NCI-H2107 (cell line): ENCODE measurements around the gene VPS8.

ENCODE experiments used
- DNase-seq: peaks from one replicate; lab custom pipeline; 2025; lab: John Stamatoyannopoulos, UW

VPS8 gene, protein sequence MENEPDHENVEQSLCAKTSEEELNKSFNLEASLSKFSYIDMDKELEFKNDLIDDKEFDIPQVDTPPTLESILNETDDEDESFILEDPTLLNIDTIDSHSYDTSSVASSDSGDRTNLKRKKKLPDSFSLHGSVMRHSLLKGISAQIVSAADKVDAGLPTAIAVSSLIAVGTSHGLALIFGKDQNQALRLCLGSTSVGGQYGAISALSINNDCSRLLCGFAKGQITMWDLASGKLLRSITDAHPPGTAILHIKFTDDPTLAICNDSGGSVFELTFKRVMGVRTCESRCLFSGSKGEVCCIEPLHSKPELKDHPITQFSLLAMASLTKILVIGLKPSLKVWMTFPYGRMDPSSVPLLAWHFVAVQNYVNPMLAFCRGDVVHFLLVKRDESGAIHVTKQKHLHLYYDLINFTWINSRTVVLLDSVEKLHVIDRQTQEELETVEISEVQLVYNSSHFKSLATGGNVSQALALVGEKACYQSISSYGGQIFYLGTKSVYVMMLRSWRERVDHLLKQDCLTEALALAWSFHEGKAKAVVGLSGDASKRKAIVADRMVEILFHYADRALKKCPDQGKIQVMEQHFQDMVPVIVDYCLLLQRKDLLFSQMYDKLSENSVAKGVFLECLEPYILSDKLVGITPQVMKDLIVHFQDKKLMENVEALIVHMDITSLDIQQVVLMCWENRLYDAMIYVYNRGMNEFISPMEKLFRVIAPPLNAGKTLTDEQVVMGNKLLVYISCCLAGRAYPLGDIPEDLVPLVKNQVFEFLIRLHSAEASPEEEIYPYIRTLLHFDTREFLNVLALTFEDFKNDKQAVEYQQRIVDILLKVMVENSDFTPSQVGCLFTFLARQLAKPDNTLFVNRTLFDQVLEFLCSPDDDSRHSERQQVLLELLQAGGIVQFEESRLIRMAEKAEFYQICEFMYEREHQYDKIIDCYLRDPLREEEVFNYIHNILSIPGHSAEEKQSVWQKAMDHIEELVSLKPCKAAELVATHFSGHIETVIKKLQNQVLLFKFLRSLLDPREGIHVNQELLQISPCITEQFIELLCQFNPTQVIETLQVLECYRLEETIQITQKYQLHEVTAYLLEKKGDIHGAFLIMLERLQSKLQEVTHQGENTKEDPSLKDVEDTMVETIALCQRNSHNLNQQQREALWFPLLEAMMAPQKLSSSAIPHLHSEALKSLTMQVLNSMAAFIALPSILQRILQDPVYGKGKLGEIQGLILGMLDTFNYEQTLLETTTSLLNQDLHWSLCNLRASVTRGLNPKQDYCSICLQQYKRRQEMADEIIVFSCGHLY (N-terminal part only)

DNA sequence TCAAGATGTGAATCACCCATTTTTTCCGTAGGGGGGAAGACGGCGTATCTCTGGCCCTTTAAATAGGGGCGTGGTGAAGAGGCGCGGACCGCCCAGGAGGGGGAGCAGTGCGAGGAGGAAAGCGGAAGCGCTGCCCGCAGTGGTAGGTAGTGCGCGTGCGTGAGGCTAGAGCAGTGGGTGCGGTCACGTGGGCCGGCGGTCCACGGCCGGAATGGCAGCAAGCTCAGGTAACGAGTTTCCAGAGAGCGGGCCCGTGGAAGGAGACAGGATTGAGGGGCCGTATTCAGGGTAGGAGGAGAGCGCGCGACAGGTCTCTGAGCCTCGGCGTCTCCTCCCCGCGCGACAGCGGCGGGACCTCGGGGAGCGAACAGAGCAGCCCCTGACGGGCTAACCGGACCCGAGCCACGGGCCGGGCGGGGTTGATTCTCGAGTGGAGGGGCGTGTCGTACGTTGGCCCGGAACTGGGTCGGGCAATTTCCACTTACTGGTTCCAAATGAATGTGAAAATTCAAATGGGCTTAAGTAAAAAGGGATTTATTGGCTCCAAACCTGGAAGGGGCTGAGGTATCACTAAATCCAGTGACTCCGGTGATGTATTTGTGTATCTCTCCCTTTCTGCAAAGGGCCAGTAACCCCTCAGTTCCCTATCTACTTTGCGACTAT, at the start of gene VPS8:
Gene VPS8 (plus strand): TSS at position 168 of the 663 bp plus-strand sequence. CDS start 12,467 bp downstream, outside the sequence.
- DNase-seq = peak; percentile 97

GRCh38 chr3:184764191-184764590, 47.8 kb upstream of the VPS8 start:
- no peak for DNase-seq

DNA sequence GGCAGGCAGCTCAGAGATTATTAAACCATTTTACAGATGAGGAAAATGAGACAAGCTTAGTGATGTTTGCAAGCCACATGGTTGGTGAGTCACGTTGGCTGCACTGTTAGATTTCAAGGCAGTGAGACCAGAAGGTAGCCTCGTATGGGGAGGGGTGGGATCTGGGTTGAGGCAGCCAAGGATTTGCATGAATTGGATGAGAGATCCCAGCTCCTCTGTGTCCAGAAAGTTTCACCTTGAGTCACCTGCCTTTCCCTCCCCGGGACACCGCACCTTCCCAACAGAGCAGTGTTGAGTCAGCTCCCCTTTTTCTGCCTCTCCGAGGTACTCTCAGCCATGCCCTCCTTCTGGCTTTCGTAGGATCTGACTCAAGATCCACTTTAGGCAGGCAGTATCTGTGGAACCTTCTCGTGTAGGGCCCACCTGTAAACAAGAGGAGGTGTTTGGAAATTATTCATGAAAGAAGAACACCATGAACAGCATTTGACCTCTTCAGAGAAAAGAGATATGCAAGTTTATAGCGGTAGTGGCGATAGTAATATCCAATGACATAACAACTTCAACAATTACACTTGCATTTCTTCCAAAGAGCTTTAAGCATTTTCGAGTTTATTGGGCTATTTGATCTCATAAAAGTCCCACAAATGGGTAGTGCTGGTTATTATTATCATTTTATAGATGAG, 46.8 kb upstream of the VPS8 start:
- DNase-seq = no peak

GRCh38 chr3:184765730-184766074, 46.3 kb upstream of the VPS8 start:
- no peak for DNase-seq

DNA sequence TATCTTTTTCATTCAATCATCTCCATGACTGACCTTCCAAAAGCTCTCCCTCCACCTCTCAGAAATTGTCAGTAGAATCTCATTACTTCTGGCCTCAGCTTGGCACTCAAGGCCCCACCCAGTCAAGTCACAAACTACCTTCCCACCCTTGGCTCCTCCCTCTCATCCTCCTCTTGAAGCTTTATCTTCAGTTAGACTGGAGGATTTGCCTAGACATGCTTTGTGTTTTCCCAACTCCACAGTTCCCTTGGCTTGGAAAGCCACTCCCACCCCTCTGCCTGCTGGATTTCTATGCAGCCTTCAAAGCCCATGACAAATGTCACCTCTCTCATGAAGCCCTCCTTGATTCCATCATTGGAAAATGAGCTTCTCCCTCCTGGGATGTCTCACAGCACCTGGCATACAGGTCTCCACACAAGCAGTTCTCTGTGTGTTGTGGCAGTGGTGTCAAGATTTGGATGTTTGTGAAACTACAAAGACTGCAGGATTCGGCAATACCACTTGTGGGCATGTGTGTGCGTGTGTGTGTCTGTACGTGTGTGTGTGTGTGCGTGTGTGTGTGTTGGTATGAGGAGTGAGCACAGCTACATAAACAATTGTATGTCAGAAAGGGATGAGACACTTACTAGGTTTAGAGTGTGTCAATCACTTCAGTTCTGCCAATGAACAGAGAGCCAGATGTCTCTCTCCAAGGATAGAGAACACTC, 45.3 kb upstream of the VPS8 start:
- no peak for DNase-seq

DNA sequence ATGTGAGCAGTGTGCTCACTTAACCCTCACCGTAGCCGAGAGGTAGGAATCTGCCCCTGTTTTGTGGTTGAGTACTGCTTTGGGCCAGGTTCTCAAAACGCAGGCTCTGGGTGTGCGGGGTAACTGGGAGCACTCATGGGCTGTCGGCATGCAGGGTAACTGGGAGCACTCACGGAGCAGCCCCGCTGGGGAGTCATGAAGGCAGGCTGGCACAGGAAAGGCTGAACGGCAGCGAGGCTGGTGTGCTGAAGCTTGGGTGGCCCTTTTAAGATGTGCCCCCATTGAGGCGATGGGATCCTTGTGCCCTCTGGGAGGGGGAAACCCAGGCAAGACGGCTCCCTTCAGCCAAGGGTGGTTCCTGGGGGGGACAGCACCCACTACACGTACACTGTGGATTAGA, 44.6 kb upstream of the VPS8 start:
- no peak for DNase-seq

GRCh38 chr3:184769382-184770170, 42.4 kb upstream of the VPS8 start:
- DNase-seq = no peak

DNA sequence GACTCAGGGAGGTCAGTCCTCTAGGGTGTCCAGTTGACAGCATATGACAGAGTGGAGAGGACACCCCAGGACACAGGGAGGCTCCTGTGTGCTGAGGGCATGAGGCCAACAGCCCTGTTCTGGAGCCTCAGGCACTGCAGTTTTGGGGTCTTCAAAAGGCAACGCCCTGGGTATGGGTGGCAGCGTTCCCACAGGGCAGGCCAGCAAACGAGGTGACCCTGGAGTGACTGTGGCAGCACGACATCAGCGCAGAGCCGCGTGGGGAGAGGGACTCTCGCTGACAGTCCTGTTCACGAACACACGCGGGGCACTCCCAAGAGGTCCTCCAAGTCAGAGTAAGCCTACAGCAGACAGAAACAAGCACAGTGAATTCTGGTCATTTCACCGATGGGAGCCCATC, 41.4 kb upstream of the VPS8 start:
- DNase-seq = no peak

DNA sequence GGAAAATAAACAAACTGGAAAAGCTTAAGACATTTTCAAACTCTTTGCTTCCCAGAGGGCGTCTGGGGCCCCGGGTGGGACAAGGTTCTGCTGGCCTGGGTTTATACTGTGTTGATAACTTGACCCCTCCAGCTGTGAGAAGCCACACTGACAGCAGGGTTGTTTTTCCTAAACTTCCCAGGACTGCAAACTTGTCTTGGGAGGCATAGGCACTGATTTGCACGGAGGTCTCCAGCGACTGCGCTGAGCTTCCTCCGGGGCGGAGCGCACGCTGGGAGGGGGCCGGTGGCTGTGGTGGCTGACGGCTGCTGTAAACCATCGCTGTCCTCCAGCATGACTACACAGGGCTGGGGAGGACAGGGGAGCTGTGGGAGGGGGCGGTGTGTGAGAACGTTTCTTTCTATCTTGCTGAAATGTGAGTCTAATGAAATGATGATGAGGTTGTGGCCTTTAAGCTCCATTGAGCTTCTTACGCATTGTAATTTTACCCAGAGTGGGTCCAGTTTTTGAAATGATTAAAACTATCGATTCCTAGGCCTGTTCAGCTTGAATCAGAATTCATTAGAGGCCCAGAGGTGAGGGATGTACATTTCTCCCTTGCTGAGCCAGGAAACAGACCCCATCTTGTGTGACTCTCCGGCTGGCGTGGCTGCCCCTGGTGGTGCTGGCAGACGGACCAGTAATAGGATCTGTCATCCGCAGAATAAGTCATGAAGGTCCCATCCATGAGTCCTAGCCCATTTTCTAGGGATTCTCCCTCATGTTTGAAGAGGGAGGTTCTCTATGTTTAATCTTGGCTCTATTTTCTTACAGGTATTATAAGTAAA, 40.5 kb upstream of the VPS8 start:
- no peak for DNase-seq

- DNase-seq = no peak
Measured at GRCh38 chr3:184772667-184773272, 39.2 kb upstream of the VPS8 start.

- no peak for DNase-seq
Measured at GRCh38 chr3:184773283-184774186, 38.4 kb upstream of the VPS8 start.

- no peak for DNase-seq
Measured at GRCh38 chr3:184776916-184777315, 35.0 kb upstream of the VPS8 start.

GRCh38 chr3:184777566-184778356, 34.2 kb upstream of the VPS8 start:
- peak; percentile 87 for DNase-seq

DNA sequence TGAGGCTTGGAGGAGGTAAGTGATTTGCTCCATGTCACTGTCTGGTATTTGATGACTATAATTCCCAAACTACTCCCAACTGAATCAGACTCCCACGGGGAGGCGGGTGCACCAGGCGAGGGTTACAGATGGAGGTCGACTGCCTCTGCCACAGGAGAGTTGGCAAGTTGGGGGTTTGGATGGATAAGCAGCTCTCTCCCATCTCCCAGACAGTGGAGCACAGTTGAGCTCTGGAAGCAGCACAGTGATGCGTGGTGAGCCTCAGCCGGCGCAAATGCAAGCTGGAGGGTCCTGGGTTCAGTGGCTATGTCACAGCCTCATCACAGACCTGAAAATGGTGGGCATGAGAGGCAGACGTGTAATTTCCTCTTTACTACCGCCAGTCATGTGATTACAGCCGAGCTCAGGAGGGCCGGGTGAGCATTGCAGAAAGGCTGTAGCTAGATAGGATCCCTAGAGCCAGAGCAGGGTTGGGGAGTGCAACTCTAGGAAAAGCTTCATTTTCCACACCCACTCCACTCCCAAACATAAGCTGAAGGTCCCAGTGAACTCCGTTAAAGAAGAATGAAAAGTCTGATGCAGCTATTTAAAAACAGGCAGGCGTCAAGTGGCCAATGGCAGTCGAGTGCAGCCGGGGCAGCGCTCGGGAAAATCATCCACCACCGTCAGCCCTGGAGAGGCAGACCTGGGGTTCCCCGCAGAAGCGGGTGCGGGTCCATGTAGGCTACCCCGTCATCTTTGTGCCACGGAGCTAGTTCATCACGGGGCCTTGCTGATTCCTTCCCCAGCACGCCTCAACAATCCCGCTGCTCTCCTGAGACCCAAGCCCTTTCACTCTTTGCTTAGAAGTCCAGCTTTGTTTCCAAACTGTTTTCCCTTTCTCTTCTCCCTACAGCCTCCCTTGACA, 33.3 kb upstream of the VPS8 start:
- no peak for DNase-seq

GRCh38 chr3:184780981-184781515, 30.9 kb upstream of the VPS8 start:
- no peak for DNase-seq
